CD4-positive, CD25-positive, alpha-beta regulatory T cell (primary cell): ENCODE measurements around the gene OSBPL7. TPM values are rescaled to one million over a fixed set of nuclear protein-coding genes. Genes with fewer than 3 reads are reported as not detected.

Source experiments
- ATAC-seq, 2 donors: fragments of 150-1000 bp; cut with Tn5 transposase; one replicate each; pipeline ENCODE4 v1.10.0; 2021; ENCODE audit warnings: low read depth in 2 of 2, moderate number of reproducible peaks in 2 of 2, moderate library complexity in 1 of 2
- DNase-seq, 3 donors: peaks; one replicate each; pipeline versions ENCODE4 v3.0.0 to v3.0.0-alpha.2; 2012 to 2022; ENCODE audit warnings: mixed read lengths in 1 of 3
- H3K27ac ChIP-seq: one replicate; pipeline ENCODE4 v1.7.0; 2013; ENCODE audit warnings: mild to moderate bottlenecking, low read length; ENCODE audit not compliant: insufficient read depth, poor library complexity, severe bottlenecking
- H3K27me3 ChIP-seq: one replicate; pipeline ENCODE4 v1.7.0; 2013; ENCODE audit warnings: low read length; ENCODE audit not compliant: control insufficient read depth, insufficient read depth
- H3K36me3 ChIP-seq: one replicate; pipeline ENCODE4 v1.7.0; 2013; ENCODE audit warnings: mild to moderate bottlenecking, low read length, moderate library complexity; ENCODE audit not compliant: control insufficient read depth, insufficient read depth
- H3K4me1 ChIP-seq: 2 replicates; pipeline ENCODE4 v1.7.0; 2013; ENCODE audit warnings: mild to moderate bottlenecking, low read length; ENCODE audit not compliant: insufficient read depth, control insufficient read depth, poor library complexity, severe bottlenecking
- H3K4me3 ChIP-seq: one replicate; pipeline ENCODE4 v1.7.0; 2013; ENCODE audit warnings: low read depth, mild to moderate bottlenecking, low read length, moderate library complexity
- H3K9me3 ChIP-seq, 2 experiments: 1 replicate in 1 of 2; 2 replicates in 1 of 2; pipeline ENCODE4 v1.7.0; 2013; ENCODE audit warnings: low read length in 2 of 2, mild to moderate bottlenecking in 1 of 2, moderate library complexity in 1 of 2; ENCODE audit not compliant: control insufficient read depth in 2 of 2
- H3K27ac Mint-ChIP-seq, 3 donors: one replicate each; pipeline ENCODE4 v1.8.0; 2020 to 2022; ENCODE audit warnings: mild to moderate bottlenecking in 3 of 3, mixed read lengths in 3 of 3, moderate library complexity in 2 of 3
- H3K27me3 Mint-ChIP-seq: one replicate; pipeline ENCODE4 v1.8.0; 2022; ENCODE audit warnings: mild to moderate bottlenecking, mixed read lengths
- H3K36me3 Mint-ChIP-seq: one replicate; pipeline ENCODE4 v1.8.0; 2020; ENCODE audit warnings: mixed read lengths
- H3K4me1 Mint-ChIP-seq, 4 donors: one replicate each; pipeline ENCODE4 v1.8.0; 2020 to 2022; ENCODE audit warnings: mixed read lengths in 4 of 4, mild to moderate bottlenecking in 1 of 4
- H3K4me3 Mint-ChIP-seq, 4 donors: one replicate each; pipeline ENCODE4 v1.8.0; 2020 to 2022; ENCODE audit warnings: mild to moderate bottlenecking in 4 of 4, mixed read lengths in 4 of 4, moderate library complexity in 3 of 4
- H3K9me3 Mint-ChIP-seq, 7 donors: one replicate each; pipeline ENCODE4 v1.8.0; 2020 to 2022; ENCODE audit warnings: mixed read lengths in 7 of 7, mild to moderate bottlenecking in 3 of 7, moderate library complexity in 2 of 7
- polyA plus RNA-seq, 4 donors: library from polyadenylated mRNA; unstranded; fragments of 300-500 nt; fragmentation: Illumina TruSeq; gene quantifications; one replicate each; pipeline ENCODE4 v1.2.3, GENCODE V29; 2021
- total RNA-seq: library from RNA; stranded (reverse); gene quantifications from one replicate; pipeline ENCODE4 v1.2.3, GENCODE V29; 2022

OSBPL7 gene
- total and polyA plus RNA-seq, 5 donors from 2014 or later, result 2.1 to 46.1 (median 3.6) TPM

GRCh38 chr17:47801176-47801765 is 20.3 kb downstream of the OSBPL7 start:
- no peak for DNase-seq
- Histone ChIP-seq H3K4me1 (no peaks in the 10 kb centered on the region), H3K9me3 (no peaks in the 10 kb centered on the region), H3K27ac (no peak overlapping the region), H3K4me3 (no peak overlapping the region), H3K36me3 (no peaks in the 10 kb centered on the region), H3K27me3 (no peaks in the 10 kb centered on the region)
- Mint-ChIP-seq H3K27ac (no peak overlapping the region), H3K9me3 (no peaks in the 10 kb centered on the region), H3K27me3 (peaks cover 15% of the 10 kb centered on the region), H3K4me1 (peaks cover 0 to 3% (median 0%) of the 10 kb centered on the region in 4 donors), H3K4me3 (no peak overlapping the region), H3K36me3 (no peaks in the 10 kb centered on the region)
- no peak for ATAC-seq

GRCh38 chr17:47800686-47801085 is 20.9 kb downstream of the OSBPL7 start:
- H3K4me1 ChIP-seq, result no peaks in the 10 kb centered on the region
- ATAC-seq (no peak), DNase-seq (no peak)
- H3K27ac Mint-ChIP-seq, result no peak overlapping the region
- no peak overlapping the region for H3K4me3 Mint-ChIP-seq
- peaks cover 0 to 3% (median 0%) of the 10 kb centered on the region in 4 donors for H3K4me1 Mint-ChIP-seq
- no peak overlapping the region for H3K27ac ChIP-seq
- no peak overlapping the region for H3K4me3 ChIP-seq
- H3K36me3 Mint-ChIP-seq, result no peaks in the 10 kb centered on the region
- no peaks in the 10 kb centered on the region for H3K36me3 ChIP-seq
- H3K9me3 ChIP-seq, result no peaks in the 10 kb centered on the region
- no peaks in the 10 kb centered on the region for H3K9me3 Mint-ChIP-seq
- H3K27me3 Mint-ChIP-seq, result peaks cover 15% of the 10 kb centered on the region
- H3K27me3 ChIP-seq, result no peaks in the 10 kb centered on the region

DNA sequence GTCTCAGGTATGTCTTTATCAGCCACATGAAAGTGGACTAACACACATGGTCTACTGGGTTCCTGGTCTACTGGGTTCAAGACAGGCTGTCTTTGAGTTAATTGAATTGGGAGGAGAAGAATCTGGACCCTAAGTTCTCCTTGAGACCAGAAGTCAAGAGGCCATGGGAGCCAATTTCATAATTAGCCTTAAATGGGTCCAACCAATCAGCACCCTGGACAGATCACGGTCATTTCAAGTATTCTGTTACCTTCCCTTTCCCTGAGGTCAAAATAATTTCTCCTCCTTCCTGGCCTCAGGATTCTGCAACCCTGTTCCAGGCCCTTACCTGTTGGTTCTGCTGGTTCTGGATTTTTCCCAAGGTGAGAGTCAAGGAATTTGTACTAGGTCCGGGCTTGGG is 23.8 kb downstream of the OSBPL7 start:
- Histone ChIP-seq H3K4me3 (no peak overlapping the region), H3K4me1 (no peaks in the 10 kb centered on the region), H3K27me3 (peaks cover 9% of the 10 kb centered on the region), H3K36me3 (no peaks in the 10 kb centered on the region), H3K9me3 (no peaks in the 10 kb centered on the region), H3K27ac (no peak overlapping the region)
- Mint-ChIP-seq H3K36me3 (no peaks in the 10 kb centered on the region), H3K27me3 (peaks cover 41% of the 10 kb centered on the region), H3K4me3 (no peak overlapping the region), H3K9me3 (no peaks in the 10 kb centered on the region), H3K27ac (no peak overlapping the region), H3K4me1 (peaks cover 0 to 3% (median 0%) of the 10 kb centered on the region in 4 donors)
- DNase-seq (no peak), ATAC-seq (no peak)

DNA sequence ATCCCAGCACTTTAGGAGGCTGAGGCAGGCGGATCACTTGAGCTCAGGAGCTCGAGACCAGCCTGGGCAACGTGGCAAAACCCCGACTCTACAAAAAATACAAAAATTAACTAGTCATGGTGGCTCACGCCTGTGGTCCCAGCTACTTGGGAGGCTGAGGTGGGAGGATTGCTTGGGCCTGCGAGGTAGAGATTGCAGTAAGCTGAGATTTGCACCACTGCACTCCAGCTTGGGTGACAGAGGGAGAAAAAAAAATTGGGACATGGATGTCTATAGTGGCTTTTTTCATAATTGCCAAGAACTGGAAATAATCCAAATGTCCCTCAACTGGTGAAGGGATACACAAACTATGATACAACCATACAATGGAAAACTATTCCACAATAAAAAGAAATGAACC is 28.6 kb downstream of the OSBPL7 start:
- DNase-seq, result no peak
- Mint-ChIP-seq H3K9me3 (peaks cover 0 to 3% (median 0%) of the 10 kb centered on the region in 7 donors), H3K27ac (no peak overlapping the region), H3K27me3 (peaks cover 74% of the 10 kb centered on the region), H3K4me1 (peaks cover 0 to 11% (median 5%) of the 10 kb centered on the region in 4 donors), H3K36me3 (no peaks in the 10 kb centered on the region), H3K4me3 (no peak overlapping the region)
- Histone ChIP-seq H3K27ac (no peak overlapping the region), H3K36me3 (no peaks in the 10 kb centered on the region), H3K27me3 (peaks cover 30% of the 10 kb centered on the region), H3K4me3 (no peak overlapping the region), H3K4me1 (peaks cover 8% of the 10 kb centered on the region), H3K9me3 (no peaks in the 10 kb centered on the region)
- no peak for ATAC-seq

GRCh38 chr17:47792457-47792856 is 29.1 kb downstream of the OSBPL7 start:
- no peak overlapping the region for H3K27ac ChIP-seq

GRCh38 chr17:47791025-47791424 is 30.6 kb downstream of the OSBPL7 start:
- Mint-ChIP-seq H3K27ac (no peak overlapping the region), H3K27me3 (peaks cover 78% of the 10 kb centered on the region)
- DNase-seq, result no peak

More at GRCh38 chr17:47792457-47792856, 29.1 kb downstream of the OSBPL7 start:
- Mint-ChIP-seq H3K4me1 (peaks cover 0 to 11% (median 5%) of the 10 kb centered on the region in 4 donors), H3K27me3 (peaks cover 72% of the 10 kb centered on the region), H3K27ac (no peak overlapping the region), H3K4me3 (no peak overlapping the region), H3K36me3 (no peaks in the 10 kb centered on the region), H3K9me3 (peaks cover 0 to 3% (median 0%) of the 10 kb centered on the region in 7 donors)
- H3K27me3 ChIP-seq, result peaks cover 30% of the 10 kb centered on the region
- H3K36me3 ChIP-seq, result no peaks in the 10 kb centered on the region
- DNase-seq, result no peak
- no peak overlapping the region for H3K4me3 ChIP-seq
- H3K4me1 ChIP-seq, result peaks cover 8% of the 10 kb centered on the region
- no peak for ATAC-seq
- H3K9me3 ChIP-seq, result no peaks in the 10 kb centered on the region

GRCh38 chr17:47789611-47790561 is 31.7 kb downstream of the OSBPL7 start:
- H3K36me3 Mint-ChIP-seq, result no peaks in the 10 kb centered on the region
- peak in 2 of 3 donors; percentile 30 to 64 for DNase-seq
- H3K4me1 ChIP-seq, result peaks cover 8% of the 10 kb centered on the region
- peak; percentile 73 to 74 for ATAC-seq
- no peak overlapping the region for H3K27ac Mint-ChIP-seq
- H3K4me3 Mint-ChIP-seq, result peak overlapping the region in 3 of 4 donors; percentile 47 to 68 (median 62)
- H3K9me3 ChIP-seq, result no peaks in the 10 kb centered on the region
- H3K27ac ChIP-seq, result no peak overlapping the region
- no peaks in the 10 kb centered on the region for H3K36me3 ChIP-seq
- peaks cover 36% of the 10 kb centered on the region for H3K27me3 ChIP-seq
- peaks cover 0 to 11% (median 5%) of the 10 kb centered on the region in 4 donors for H3K4me1 Mint-ChIP-seq
- peaks cover 0 to 3% (median 0%) of the 10 kb centered on the region in 7 donors for H3K9me3 Mint-ChIP-seq
- peaks cover 81% of the 10 kb centered on the region for H3K27me3 Mint-ChIP-seq
- H3K4me3 ChIP-seq, result no peak overlapping the region

More at GRCh38 chr17:47791025-47791424, 30.6 kb downstream of the OSBPL7 start:
- Histone ChIP-seq H3K27me3 (peaks cover 30% of the 10 kb centered on the region), H3K9me3 (no peaks in the 10 kb centered on the region), H3K4me1 (peaks cover 8% of the 10 kb centered on the region), H3K27ac (no peak overlapping the region), H3K36me3 (no peaks in the 10 kb centered on the region), H3K4me3 (no peak overlapping the region)
- no peaks in the 10 kb centered on the region for H3K36me3 Mint-ChIP-seq
- no peak for ATAC-seq
- H3K4me3 Mint-ChIP-seq, result peak overlapping the region in 1 of 4 donors; percentile 47
- peaks cover 0 to 3% (median 0%) of the 10 kb centered on the region in 7 donors for H3K9me3 Mint-ChIP-seq
- H3K4me1 Mint-ChIP-seq, result peaks cover 0 to 11% (median 5%) of the 10 kb centered on the region in 4 donors
